Measurements from ENCODE around the gene SPDYE16. TPM values are rescaled to one million over a fixed set of nuclear protein-coding genes. Genes with fewer than 3 reads are reported as not detected.

Gene SPDYE16, protein sequence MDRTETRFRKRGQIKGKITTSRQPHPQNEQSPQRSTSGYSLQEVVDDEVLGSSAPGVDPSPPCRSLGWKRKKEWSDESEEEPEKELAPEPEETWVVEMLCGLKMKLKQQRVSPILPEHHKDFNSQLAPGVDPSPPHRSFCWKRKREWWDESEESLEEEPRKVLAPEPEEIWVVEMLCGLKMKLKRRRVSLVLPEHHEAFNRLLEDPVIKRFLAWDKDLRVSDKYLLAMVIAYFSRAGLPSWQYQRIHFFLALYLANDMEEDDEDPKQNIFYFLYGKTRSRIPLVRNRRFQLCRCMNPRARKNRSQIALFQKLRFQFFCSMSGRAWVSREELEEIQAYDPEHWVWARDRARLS
- not detected in 5 replicates for total RNA-seq (2022; extraction: Qiagen RNA extraction; ENCODE audit: low read depth)

DNA sequence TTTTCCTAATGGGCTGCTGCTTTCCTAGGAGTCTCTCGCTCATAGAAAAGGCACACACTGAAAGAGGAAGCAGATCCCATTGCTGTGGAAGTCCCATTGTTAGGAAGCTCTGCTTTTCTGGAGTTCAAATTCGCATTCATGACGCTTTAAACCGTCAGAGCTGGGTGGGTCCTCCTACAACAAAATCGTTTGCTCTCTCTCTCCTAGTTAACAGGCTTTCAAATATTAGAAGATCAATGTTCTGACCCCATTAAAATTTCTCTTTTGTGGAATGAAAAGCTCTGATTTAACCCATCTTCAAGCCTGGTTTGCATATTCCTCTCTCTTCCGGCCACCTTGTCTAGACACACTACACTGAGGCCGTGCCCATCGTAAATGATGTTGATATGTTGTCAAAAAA is at the start of gene SPDYE16:
Gene SPDYE16 (minus strand): TSS at position 101 of the 400 bp plus-strand sequence. CDS start 1,838 bp downstream, outside the sequence.

DNA sequence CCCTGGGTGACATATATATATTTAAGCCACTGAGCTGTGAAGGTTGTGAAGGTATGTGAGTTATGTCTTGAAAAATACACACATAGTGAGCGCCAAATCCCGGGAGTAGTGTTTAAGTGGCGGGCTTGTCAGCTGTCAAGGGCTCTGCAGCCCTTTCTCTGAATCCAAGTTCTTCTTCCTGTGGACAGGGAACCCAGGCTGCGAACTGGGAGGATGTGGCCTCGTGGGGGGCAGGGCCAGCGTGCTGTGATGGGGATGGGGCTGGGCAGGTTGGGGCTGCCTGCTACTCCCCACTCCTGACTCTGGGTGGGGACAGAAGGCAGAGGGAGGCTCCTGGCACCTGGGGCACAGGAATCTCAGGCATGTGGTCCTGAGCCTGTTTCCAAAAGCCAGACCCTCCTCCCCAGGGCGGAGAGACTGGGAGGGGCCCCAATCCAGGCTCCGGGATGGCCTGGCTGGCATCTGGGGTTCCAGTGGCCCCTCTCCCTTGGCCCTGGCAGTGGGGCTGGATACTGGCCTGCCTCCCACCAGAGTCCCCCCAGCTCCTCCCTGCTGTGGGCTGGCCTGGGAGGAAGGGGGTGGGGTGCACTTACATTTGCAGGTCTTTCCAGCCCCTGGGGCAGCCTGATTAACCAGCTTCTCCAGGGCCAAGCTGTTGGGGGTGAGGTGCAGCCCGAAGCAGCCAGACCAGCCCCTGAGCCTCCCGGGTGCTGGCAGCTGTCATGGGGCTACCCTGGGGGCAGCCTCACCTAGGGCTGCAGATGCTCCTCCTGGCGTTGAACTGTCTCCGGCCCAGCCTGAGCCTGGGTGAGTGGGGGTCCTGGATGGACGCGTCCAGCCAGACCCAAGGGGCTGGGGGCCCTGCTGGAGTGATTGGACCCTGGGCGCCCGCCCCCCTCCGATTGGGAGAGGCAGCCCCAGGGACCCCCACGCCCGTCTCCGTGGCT is 32.9 kb downstream of the SPDYE16 start, which contains the start of gene UPK3B:
Gene UPK3B (plus strand): TSS at position 622 of the 947 bp plus-strand sequence. CDS start 101 bp downstream, at position 723.

Other genes with a start within 250 kb of the SPDYE16 start
- 980 to 1,356 TPM (median 1,314 TPM) in 5 replicates for gene HSPB1, start 240.6 kb downstream of the SPDYE16 start, total RNA-seq (2022; extraction: Qiagen RNA extraction; ENCODE audit: low read depth)
- gene YWHAG, start 184.3 kb downstream of the SPDYE16 start, total RNA-seq (2022; extraction: Qiagen RNA extraction; ENCODE audit: low read depth), result 201 to 252 TPM (median 237 TPM) in 5 replicates
- 0.89 to 1.6 TPM (median 1.0 TPM) in 5 replicates for gene SSC4D, start 133.6 kb downstream of the SPDYE16 start, total RNA-seq (2022; extraction: Qiagen RNA extraction; ENCODE audit: low read depth)
- gene ZP3, start 118.3 kb downstream of the SPDYE16 start, total RNA-seq (2022; extraction: Qiagen RNA extraction; ENCODE audit: low read depth), result 18.4 to 22.2 TPM (median 20.2 TPM) in 5 replicates
- gene DTX2, start 81.6 kb downstream of the SPDYE16 start, total RNA-seq (2022; extraction: Qiagen RNA extraction; ENCODE audit: low read depth), result 33.1 to 37.3 TPM (median 34.4 TPM) in 5 replicates
- gene UPK3B, start 32.7 kb downstream of the SPDYE16 start, total RNA-seq (2022; extraction: Qiagen RNA extraction; ENCODE audit: low read depth), result 12.7 to 21.8 TPM (median 18.7 TPM) in 5 replicates
- gene POMZP3, start 84.0 kb upstream of the SPDYE16 start, total RNA-seq (2022; extraction: Qiagen RNA extraction; ENCODE audit: low read depth), result 20.7 to 28.4 TPM (median 24.6 TPM) in 5 replicates